Suprapubic skin (tissue), 4 donors: ENCODE results near the gene SAC3D1. TPM values are rescaled to one million over a fixed set of nuclear protein-coding genes. Genes with fewer than 3 reads are reported as not detected.

Experiments used
- DNase-seq, 2 donors: peaks; one replicate each; pipeline ENCODE4 v3.0.0-alpha.2; 2019; ENCODE audit warnings: low spot score in 2 of 2
- H3K27ac ChIP-seq: fragments of 200-600 bp; sonication (generic); one replicate; pipeline ENCODE4 v1.5.1; 2019
- H3K27me3 ChIP-seq: fragments of 200-600 bp; sonication (generic); one replicate; pipeline ENCODE4 v1.5.1; 2019
- H3K36me3 ChIP-seq: fragments of 200-600 bp; sonication (generic); one replicate; pipeline ENCODE4 v1.5.1; 2019
- H3K4me1 ChIP-seq: fragments of 200-600 bp; sonication (generic); one replicate; pipeline ENCODE4 v1.5.1; 2019
- H3K4me3 ChIP-seq: fragments of 200-600 bp; sonication (generic); one replicate; pipeline ENCODE4 v1.5.1; 2019; ENCODE audit warnings: mild to moderate bottlenecking
- H3K9me3 ChIP-seq: fragments of 200-600 bp; sonication (generic); one replicate; pipeline ENCODE4 v1.5.1; 2019
- CTCF ChIP-seq, 2 donors: fragments of 200-600 bp in 1 of 2; fragments of 450-650 bp in 1 of 2; sonication (generic) in 1 of 2; IDR thresholded peaks; one replicate each; pipeline ENCODE4 v1.5.1; 2016 to 2019; ENCODE audit warnings: antibody characterized with exemption in 2 of 2, mild to moderate bottlenecking in 1 of 2, moderate library complexity in 1 of 2
- EP300 ChIP-seq: sonication (generic); formaldehyde crosslinking; IDR thresholded peaks from one replicate; pipeline ENCODE4 v1.6.1; 2017; ENCODE audit warnings: antibody characterized with exemption
- POLR2A ChIP-seq, 2 donors: fragments of 450-650 bp; IDR thresholded peaks; one replicate each; pipeline ENCODE4 v1.6.1; 2017; ENCODE audit warnings: antibody characterized with exemption in 2 of 2, mild to moderate bottlenecking in 2 of 2, moderate library complexity in 2 of 2
- POLR2AphosphoS5 ChIP-seq, 3 donors: sonication (generic); formaldehyde crosslinking; IDR thresholded peaks; one replicate each; pipeline ENCODE4 v1.6.1; 2017; ENCODE audit warnings: antibody characterized with exemption in 3 of 3
- WGBS: methylation state at CpG from one replicate; pipeline ENCODE4 v1.1.5; 2018; 5-methylcytosine and 5-hydroxymethylcytosine counted together
- total RNA-seq, 4 donors: library from RNA; depleted of rRNA; stranded (reverse); fragments of >200 nt; gene quantifications; one replicate each; pipeline ENCODE4 v1.1.0, GENCODE V29; 2016

The SAC3D1 gene
- total RNA-seq, 4 donors from 2014 or later: 8.7 to 16.5 (median 12.4) TPM

- Histone ChIP-seq H3K27me3 (no peaks in the 10 kb centered on the region), H3K36me3 (no peaks in the 10 kb centered on the region), H3K4me3 (no peak overlapping the region), H3K9me3 (no peaks in the 10 kb centered on the region), H3K4me1 (no peaks in the 10 kb centered on the region), H3K27ac (no peak overlapping the region)
- no peak for DNase-seq
- 71% methylated on average over 3 of the region's 4 CpGs for WGBS
- TF ChIP-seq POLR2A (IDR thresholded peaks at IDR 0.05): no peak
- TF ChIP-seq CTCF (IDR thresholded peaks at IDR 0.05): no peak
- no peak for TF ChIP-seq POLR2AphosphoS5 (IDR thresholded peaks at IDR 0.05)
- TF ChIP-seq EP300: no peak
Observed at GRCh38 chr11:65066805-65067291, 25.8 kb downstream of the SAC3D1 start.

- H3K27me3 ChIP-seq: no peaks in the 10 kb centered on the region
- DNase-seq: no peak
- no peaks in the 10 kb centered on the region for H3K4me1 ChIP-seq
- TF ChIP-seq EP300 (no peak), CTCF (IDR thresholded peaks at IDR 0.05) (no peak), POLR2AphosphoS5 (IDR thresholded peaks at IDR 0.05) (no peak), POLR2A (IDR thresholded peaks at IDR 0.05) (no peak)
- 90% methylated on average over 7 of the region's 10 CpGs for WGBS
- H3K4me3 ChIP-seq: no peak overlapping the region
- H3K9me3 ChIP-seq: no peaks in the 10 kb centered on the region
- H3K36me3 ChIP-seq: no peaks in the 10 kb centered on the region
- no peak overlapping the region for H3K27ac ChIP-seq
Observed at GRCh38 chr11:65067446-65067845, 26.4 kb downstream of the SAC3D1 start.

DNA sequence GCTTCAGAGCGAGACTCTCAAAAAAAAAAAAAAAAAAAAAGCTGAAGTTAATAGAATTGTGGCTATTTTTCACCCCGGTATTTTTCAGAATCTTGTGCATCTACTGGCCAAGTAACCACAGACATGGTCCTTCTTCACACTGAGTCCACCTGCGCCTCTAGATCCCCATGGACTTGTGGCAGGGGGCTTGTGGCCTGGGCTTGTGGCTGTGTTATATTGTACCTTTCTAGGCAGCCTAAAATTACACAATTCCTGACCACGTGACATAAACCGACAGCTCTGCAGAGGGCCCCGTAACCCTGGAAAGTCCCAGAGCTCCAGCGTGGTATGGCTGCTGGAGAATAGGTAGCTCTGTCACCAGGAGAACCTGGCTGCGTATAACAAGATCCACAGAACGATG is 28.2 kb downstream of the SAC3D1 start:
- no peaks in the 10 kb centered on the region for H3K27me3 ChIP-seq
- 60% methylated on average over 9 of the region's 9 CpGs for WGBS
- DNase-seq: no peak
- H3K36me3 ChIP-seq: no peaks in the 10 kb centered on the region
- TF ChIP-seq POLR2A (IDR thresholded peaks at IDR 0.05) (no peak), POLR2AphosphoS5 (IDR thresholded peaks at IDR 0.05) (no peak), EP300 (no peak)
- H3K9me3 ChIP-seq: no peaks in the 10 kb centered on the region
- H3K27ac ChIP-seq: no peak overlapping the region
- H3K4me3 ChIP-seq: no peak overlapping the region
- no peaks in the 10 kb centered on the region for H3K4me1 ChIP-seq

- H3K9me3 ChIP-seq: no peaks in the 10 kb centered on the region
- WGBS: 74% methylated on average over 4 of the region's 4 CpGs
- no peak for DNase-seq
- no peaks in the 10 kb centered on the region for H3K4me1 ChIP-seq
- no peaks in the 10 kb centered on the region for H3K36me3 ChIP-seq
- H3K4me3 ChIP-seq: no peak overlapping the region
- no peaks in the 10 kb centered on the region for H3K27me3 ChIP-seq
- H3K27ac ChIP-seq: no peak overlapping the region
- no peak for TF ChIP-seq POLR2AphosphoS5 (IDR thresholded peaks at IDR 0.05)
- TF ChIP-seq CTCF (IDR thresholded peaks at IDR 0.05): no peak
- no peak for TF ChIP-seq EP300
- no peak for TF ChIP-seq POLR2A (IDR thresholded peaks at IDR 0.05)
Observed at GRCh38 chr11:65071907-65072630, 31.1 kb downstream of the SAC3D1 start.

GRCh38 chr11:65072631-65072966 is 31.6 kb downstream of the SAC3D1 start:
- TF ChIP-seq EP300: no peak
- no peak for TF ChIP-seq CTCF (IDR thresholded peaks at IDR 0.05)
- no peak for TF ChIP-seq POLR2AphosphoS5 (IDR thresholded peaks at IDR 0.05)
- no peak for TF ChIP-seq POLR2A (IDR thresholded peaks at IDR 0.05)
- Histone ChIP-seq H3K27me3 (no peaks in the 10 kb centered on the region), H3K9me3 (no peaks in the 10 kb centered on the region), H3K36me3 (no peaks in the 10 kb centered on the region), H3K4me3 (no peak overlapping the region), H3K27ac (no peak overlapping the region), H3K4me1 (no peaks in the 10 kb centered on the region)
- DNase-seq: no peak
- 60% methylated on average over 1 of the region's 1 CpG for WGBS
